DMS114 treated with DMSO at 0.1 percent for 48 hours (cell line): ENCODE data around the gene CDHR2.

Source experiments
- DNase-seq: peaks from one replicate; lab custom pipeline; 2025; ENCODE audit not compliant: unreplicated experiment; lab: John Stamatoyannopoulos, UW

CDHR2 gene

DNA sequence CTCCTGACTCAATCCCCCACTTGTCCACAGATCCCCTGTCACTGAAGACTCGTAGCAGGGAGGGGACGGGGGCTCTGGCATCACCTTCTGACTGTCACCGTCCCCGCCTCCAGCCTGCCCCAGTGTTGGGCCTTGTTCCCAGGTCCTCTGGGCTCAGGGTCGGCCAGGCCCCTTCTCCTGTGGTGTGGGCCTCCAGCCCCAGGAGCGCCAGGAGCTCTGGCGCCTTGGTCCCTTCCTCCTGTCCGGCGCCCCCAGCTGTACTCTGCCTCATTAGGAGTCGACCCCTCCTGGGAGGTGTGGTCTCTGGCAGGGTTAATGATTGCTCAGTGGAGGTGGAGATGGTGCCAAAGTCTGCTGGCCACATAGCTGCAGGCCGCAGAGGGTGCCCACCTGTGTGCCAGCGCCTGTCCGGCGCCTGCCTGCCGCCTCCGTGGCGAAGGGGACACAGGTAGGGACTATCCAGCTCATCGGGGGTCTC, at the start of gene CDHR2:
CDHR2 (plus strand) TSS at position 376 of the 478 bp plus-strand sequence. CDS start 16,011 bp downstream, outside the sequence.
- no peak for DNase-seq

- no peak for DNase-seq
Measured at GRCh38 chr5:176500511-176500910, 48.6 kb upstream of the CDHR2 start.

DNA sequence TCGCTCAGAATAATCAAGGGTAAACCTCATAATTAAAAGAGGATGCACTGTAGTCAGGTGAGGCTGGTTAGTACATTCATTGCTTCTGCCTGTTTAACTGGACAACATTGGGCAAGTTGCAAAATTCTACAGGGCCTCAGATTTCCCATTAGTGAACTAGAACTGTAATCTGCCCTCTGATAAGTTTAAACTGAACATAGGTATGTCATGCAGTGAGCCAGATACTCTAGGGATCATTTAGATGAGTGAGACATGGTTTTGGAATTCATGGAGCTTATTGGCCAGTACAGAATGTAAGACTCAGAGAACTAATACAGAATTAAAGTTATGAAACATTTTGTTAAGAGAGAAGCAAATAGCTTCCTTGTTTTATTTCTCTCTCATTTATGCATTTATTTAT, 47.8 kb upstream of the CDHR2 start:
- no peak for DNase-seq

DNA sequence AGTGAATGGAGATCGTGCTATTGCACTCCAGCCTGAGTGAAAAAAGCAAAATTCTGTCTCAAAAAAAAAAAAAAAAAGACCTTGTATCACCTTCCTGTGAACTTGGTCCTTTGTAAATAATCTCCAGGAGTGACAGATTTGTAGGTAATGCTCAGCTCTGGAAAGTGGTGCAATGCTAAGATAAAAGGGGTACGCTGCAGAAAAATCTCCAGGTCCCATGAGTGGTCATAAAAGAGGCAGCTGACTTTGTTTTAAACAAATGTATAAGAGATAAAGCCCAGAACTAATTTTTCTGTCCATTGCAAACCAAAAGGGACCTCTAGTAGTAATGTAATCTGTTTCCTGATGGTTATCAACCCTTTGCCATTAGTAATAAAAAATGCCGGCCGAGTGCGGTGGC, 45.6 kb upstream of the CDHR2 start:
- DNase-seq = no peak

GRCh38 chr5:176507911-176508310, 41.2 kb upstream of the CDHR2 start:
- DNase-seq = no peak

GRCh38 chr5:176508603-176509002, 40.5 kb upstream of the CDHR2 start:
- DNase-seq = no peak

DNA sequence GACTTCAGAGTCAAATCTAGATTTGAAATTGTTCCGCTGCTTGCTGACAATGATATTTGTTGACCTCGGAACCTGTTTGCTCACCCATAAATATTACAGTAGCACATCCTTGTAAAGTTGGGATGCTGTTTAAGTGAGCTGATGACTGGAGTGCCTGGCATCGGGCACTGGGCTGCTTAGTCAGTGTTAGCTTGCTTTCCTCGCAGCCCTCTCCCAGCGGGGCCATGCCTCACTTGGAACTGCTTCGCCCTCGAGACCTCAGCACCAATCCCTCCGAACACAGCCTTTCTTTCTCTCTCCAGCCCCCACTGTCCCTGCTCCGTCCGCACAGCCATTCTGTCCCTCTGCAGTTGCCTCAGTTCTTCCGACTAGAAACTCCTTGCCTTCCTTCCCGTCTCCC, 35.4 kb upstream of the CDHR2 start:
- no peak for DNase-seq

DNA sequence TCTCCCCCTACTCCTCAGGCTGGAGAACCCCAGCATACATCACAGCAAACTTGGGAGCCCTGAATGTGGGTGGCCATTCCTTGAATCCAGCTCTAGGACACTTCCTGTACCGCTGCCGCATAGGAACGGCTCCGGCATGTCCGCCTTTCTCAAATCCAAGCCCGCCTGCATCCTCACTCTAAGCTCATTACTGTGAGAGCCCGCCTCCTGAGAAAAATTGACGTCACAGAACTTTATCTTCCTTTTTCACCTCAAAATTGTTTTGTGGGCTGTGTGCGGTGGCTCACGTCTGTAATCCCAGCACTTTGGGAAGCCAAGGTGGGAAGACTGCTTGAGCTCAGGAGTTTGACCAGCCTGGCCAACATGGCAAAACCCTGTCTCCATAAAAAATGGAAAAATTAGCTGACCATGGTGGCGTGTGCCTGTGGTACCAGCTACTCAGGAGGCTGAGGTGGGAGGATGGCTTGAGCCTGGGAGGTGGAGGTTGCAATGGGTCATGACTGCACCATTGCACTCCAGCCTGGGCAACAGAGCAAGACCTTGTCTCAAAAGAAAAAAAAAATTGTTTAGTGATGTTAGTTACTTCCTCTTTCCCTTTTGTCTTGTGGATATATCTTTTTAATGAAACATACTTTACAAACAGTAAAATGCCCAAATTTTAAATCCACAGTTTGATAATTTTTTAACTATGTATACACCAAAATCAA, 34.7 kb upstream of the CDHR2 start:
- no peak for DNase-seq

- no peak for DNase-seq
Measured at GRCh38 chr5:176515396-176515795, 33.7 kb upstream of the CDHR2 start.

DNA sequence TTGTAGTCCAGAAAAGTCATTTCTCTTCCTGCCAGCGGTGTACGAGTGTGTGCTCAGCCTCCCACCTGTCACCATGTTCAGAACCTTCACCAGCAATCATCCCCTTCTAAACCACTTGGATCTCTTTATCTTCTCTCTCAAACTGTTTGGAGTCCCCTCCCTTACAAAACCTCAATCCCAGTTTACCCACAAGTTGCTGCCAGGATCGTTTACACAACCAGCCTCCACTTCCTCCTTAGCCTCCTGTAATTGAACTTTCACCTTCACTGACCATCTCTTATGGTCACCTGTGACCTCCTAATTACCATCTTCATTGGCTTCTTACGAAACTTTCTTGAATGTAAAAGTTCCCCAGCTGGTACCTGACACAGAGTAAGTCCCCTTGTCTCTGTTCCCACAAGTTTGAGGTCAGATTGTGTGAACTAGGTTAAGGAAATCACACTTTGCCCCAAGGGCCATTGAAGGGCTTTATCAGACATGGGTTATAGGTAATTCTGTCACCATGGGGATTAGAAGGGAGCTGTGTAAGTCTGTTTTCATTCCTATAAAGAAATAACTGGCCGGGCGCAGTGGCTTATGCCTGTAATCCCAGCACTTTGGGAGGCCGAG, 32.0 kb upstream of the CDHR2 start:
- DNase-seq = no peak

- DNase-seq = no peak
Measured at GRCh38 chr5:176519810-176520720, 29.1 kb upstream of the CDHR2 start.

DNA sequence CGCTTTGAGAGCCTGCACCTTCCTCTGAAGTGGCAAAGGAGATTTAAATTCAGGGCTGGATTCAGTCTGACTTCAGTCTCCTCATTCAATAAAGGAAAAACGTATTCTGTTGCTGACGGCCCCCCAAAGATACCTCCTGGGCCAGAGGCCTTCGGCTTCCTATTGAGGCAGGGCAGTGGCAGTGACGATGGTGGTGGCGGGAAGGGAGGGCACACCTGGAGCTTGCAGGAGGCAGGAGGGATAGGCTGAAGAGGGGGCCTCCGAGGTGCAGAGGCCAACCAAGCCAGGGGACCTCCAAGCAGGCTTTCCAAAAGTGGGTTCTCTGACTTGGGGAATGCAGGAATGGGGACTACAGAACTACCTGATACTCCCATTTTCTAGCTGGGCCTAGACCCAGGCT, 27.9 kb upstream of the CDHR2 start:
- no peak for DNase-seq

DNA sequence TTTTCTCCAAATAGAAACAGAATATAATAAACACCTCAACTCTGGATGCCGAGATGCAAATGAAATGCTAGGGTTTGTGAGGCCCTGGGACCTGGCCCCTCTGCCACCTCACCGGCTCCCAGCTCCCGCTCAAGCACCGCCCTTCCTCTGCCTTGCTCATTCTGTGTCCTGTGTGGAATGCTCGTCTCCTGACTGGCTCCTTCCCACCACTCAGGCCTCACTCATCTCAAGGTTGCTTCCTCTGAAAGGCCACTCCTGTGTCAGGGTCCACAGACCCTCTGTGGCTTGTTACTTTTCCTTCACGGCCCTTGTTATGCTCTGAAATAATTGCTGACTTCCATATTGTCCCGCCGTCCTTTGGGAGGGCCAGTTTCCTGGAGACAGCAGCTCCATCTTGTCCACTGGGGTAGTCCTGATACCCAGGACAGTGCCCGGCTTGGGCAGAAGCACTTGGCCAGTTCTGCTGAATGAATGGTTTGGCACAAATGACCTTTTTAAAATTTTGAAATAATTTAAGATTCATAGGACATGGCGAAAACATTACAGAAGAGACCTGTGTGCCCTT, 27.4 kb upstream of the CDHR2 start:
- DNase-seq = no peak

GRCh38 chr5:176524138-176524537, 25.0 kb upstream of the CDHR2 start:
- DNase-seq = no peak

- DNase-seq = no peak
Measured at GRCh38 chr5:176524987-176525386, 24.2 kb upstream of the CDHR2 start.

DNA sequence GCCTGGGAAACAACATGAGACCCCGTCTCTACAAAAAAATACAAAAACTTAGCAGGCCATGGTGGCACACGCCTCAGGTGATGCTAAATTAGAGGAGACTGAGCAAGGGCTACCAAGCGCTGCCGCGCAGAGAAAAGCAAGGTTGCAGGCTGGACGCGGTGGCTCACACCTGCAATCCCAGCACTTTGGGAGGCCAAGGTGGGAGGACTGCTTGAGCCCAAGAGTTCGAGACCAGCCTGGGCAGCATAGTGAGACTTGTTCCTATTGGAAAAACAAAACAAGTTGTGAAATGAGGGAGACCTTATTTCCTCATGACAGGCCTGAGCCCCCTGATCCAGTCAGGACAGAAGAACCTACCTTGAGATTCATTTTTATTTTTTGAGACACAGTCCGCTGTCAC, 23.5 kb upstream of the CDHR2 start:
- no peak for DNase-seq

GRCh38 chr5:176526462-176526861, 22.7 kb upstream of the CDHR2 start:
- no peak for DNase-seq

DNA sequence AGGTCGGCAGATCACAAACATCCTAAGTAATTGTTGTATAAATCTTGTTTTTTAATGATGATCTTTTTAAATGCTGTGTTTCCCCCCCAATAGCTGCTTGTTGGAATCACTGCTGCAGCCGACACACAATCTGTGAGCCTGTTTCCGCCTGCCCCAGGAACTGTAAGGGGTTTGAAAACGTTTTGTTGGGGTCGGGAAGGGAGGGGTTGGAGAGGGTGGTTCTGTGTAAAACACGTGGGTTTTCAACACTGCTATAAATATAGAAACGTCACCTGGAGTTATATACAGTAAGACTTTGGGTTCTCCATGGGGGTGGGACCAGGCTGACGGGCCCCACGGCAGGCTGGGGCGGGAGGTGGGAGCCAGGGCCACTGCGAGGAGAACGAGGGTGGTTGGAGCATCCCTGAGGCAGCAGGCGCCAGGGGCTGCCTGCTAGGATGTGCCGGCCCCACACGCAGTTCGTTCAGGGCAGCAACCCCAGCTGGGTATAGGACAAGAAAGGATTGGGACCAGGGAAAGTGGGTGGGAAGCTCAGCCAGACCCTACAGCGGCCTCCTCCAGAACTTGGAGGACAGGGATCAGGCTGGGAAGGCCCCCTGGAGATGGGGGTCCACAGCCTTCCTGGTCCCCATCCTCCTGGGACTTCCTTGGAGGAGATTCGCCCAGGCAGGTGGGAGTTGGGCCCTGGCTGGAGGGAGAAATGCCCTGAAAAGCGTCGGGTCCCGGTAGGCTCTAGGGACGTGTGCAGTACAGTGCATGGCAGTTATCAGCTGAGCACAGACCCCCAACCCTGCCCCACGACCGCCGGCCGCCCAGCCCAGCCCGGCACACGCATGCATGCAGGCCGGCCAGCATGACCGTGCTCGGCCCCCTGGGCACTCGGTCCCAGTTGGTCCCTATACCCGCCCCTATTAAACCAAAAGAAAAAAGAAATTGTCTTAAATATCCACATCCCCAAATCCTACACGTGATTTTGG, 21.6 kb upstream of the CDHR2 start:
- DNase-seq = no peak

- DNase-seq = no peak
Measured at GRCh38 chr5:176528301-176528700, 20.8 kb upstream of the CDHR2 start.

- no peak for DNase-seq
Measured at GRCh38 chr5:176528761-176529115, 20.4 kb upstream of the CDHR2 start.
